IMR-90 (cell line): ENCODE data around the gene NFKBIA. TPM values are rescaled to one million over a fixed set of nuclear protein-coding genes. Genes with fewer than 3 reads are reported as not detected.

Experiments
- ATAC-seq: fragments of 200-7000 bp; cut with Tn5 transposase; 2 replicates; pipeline ENCODE4 v1.9.1; 2020; ENCODE audit warnings: low read depth, mild to moderate bottlenecking, moderate library complexity
- Bru-seq: library from RNA; stranded (reverse); fragments of 400-500 nt; gene quantifications from one replicate; lab custom pipeline; 2021; lab: Mats Ljungman, UMichigan
- BruChase-seq, 2 experiments: library from RNA; stranded (reverse); fragments of 400-500 nt; gene quantifications; one replicate each; lab custom pipeline; 2021; lab: Mats Ljungman, UMichigan
- BruUV-seq: library from RNA; stranded (reverse); fragments of 400-500 nt; replicated peaks from 2 replicates; lab custom pipeline; 2021; lab: Mats Ljungman, UMichigan
- CTCF ChIA-PET: fragments of 300-600 bp; formaldehyde crosslinking; extraction: SDS; loops from one replicate; lab custom pipeline; 2021; ENCODE audit warnings: antibody characterized with exemption; lab: Yijun Ruan, JAX
- POLR2A ChIA-PET: fragments of 300-600 bp; sonication (Branson Sonifier 250); formaldehyde crosslinking; loops from one replicate; lab custom pipeline; 2022; ENCODE audit warnings: antibody characterized with exemption; ENCODE audit not compliant: unreplicated experiment; lab: Charles Lee
- DNase-seq: peaks from one replicate; pipeline ENCODE4 v3.0.0; 2013
- H2AFZ ChIP-seq: replicated peaks from 2 replicates; pipeline ENCODE3; 2013; ENCODE audit warnings: low read length, mild to moderate bottlenecking; ENCODE audit not compliant: poor library complexity
- H2AK5ac ChIP-seq: 2 replicates; pipeline ENCODE4 v1.6.1; 2013; ENCODE audit warnings: low read depth, low read length, inconsistent platforms
- H2AK9ac ChIP-seq: replicated peaks from 2 replicates; pipeline ENCODE3; 2013; ENCODE audit warnings: mild to moderate bottlenecking, low read depth, low read length, moderate library complexity; ENCODE audit not compliant: poor library complexity
- H2BK120ac ChIP-seq: 2 replicates; pipeline ENCODE4 v1.6.1; 2013; ENCODE audit warnings: low read depth, low read length, inconsistent platforms
- H2BK15ac ChIP-seq: 3 replicates; pipeline ENCODE4 v1.6.1; 2013; ENCODE audit warnings: low read depth, low read length, inconsistent platforms
- H2BK20ac ChIP-seq: 2 replicates; pipeline ENCODE4 v1.6.1; 2013; ENCODE audit warnings: low read depth, mild to moderate bottlenecking, inconsistent platforms, low read length, moderate library complexity
- H2BK5ac ChIP-seq: 2 replicates; pipeline ENCODE4 v1.6.1; 2013; ENCODE audit warnings: mild to moderate bottlenecking, low read depth, low read length, inconsistent platforms; ENCODE audit not compliant: poor library complexity, severe bottlenecking
- H3K14ac ChIP-seq: replicated peaks from 2 replicates; pipeline ENCODE4 v1.6.1; 2013; ENCODE audit warnings: low read depth, low read length, inconsistent platforms
- H3K18ac ChIP-seq: 2 replicates; pipeline ENCODE4 v1.6.1; 2013; ENCODE audit warnings: low read depth, low read length, control low read depth
- H3K23ac ChIP-seq: 2 replicates; pipeline ENCODE4 v1.6.1; 2013; ENCODE audit warnings: low read depth, low read length, inconsistent platforms
- H3K27ac ChIP-seq: 2 replicates; pipeline ENCODE4 v1.5.1; 2013; ENCODE audit warnings: mild to moderate bottlenecking, control low read depth, low read length; ENCODE audit not compliant: insufficient read depth
- H3K27me3 ChIP-seq: 2 replicates; pipeline ENCODE4 v1.6.1; 2013; ENCODE audit warnings: low read length; ENCODE audit not compliant: control insufficient read depth, insufficient read depth
- H3K36me3 ChIP-seq: 2 replicates; pipeline ENCODE4 v1.6.1; 2013; ENCODE audit warnings: low read length, mixed read lengths; ENCODE audit not compliant: control insufficient read depth, insufficient read depth
- H3K4ac ChIP-seq: 2 replicates; pipeline ENCODE4 v1.6.1; 2013; ENCODE audit warnings: low read depth, low read length, inconsistent platforms
- H3K4me1 ChIP-seq: 2 replicates; pipeline ENCODE4 v1.6.1; 2013; ENCODE audit warnings: low read length, mixed read lengths; ENCODE audit not compliant: control insufficient read depth, insufficient read depth
- H3K4me2 ChIP-seq: 2 replicates; pipeline ENCODE4 v1.6.1; 2013; ENCODE audit warnings: low read depth, mild to moderate bottlenecking, control low read depth, low read length, moderate library complexity
- H3K4me3 ChIP-seq: 2 replicates; pipeline ENCODE4 v1.5.1; 2013; ENCODE audit warnings: low read depth, mild to moderate bottlenecking, control low read depth, low read length, moderate library complexity; ENCODE audit not compliant: insufficient read depth
- H3K56ac ChIP-seq: 2 replicates; pipeline ENCODE4 v1.6.1; 2013; ENCODE audit warnings: low read length, inconsistent platforms; ENCODE audit not compliant: insufficient read depth; ENCODE audit errors: extremely low read depth
- H3K79me1 ChIP-seq, 2 experiments: 2 replicates each; pipeline ENCODE4 v1.6.1; 2013; ENCODE audit warnings: low read length in 2 of 2, inconsistent platforms in 1 of 2, low read depth in 1 of 2
- H3K9ac ChIP-seq: 2 replicates; pipeline ENCODE4 v1.6.1; 2013; ENCODE audit warnings: low read depth, low read length, control low read depth
- H3K9me1 ChIP-seq: 2 replicates; pipeline ENCODE4 v1.6.1; 2013; ENCODE audit warnings: low read length, inconsistent platforms; ENCODE audit not compliant: insufficient read depth
- H3K9me3 ChIP-seq: 2 replicates; pipeline ENCODE4 v1.6.1; 2013; ENCODE audit warnings: low read length; ENCODE audit not compliant: control insufficient read depth, insufficient read depth
- H4K20me1 ChIP-seq: 2 replicates; pipeline ENCODE4 v1.6.1; 2013; ENCODE audit warnings: low read length, inconsistent platforms; ENCODE audit not compliant: insufficient read depth
- H4K5ac ChIP-seq: 2 replicates; pipeline ENCODE4 v1.6.1; 2013; ENCODE audit warnings: mild to moderate bottlenecking, low read depth, low read length, control low read depth
- H4K8ac ChIP-seq, 2 experiments: 2 replicates each; pipeline ENCODE4 v1.6.1; 2013; ENCODE audit warnings: low read depth in 2 of 2, low read length in 2 of 2, control low read depth in 1 of 2, inconsistent platforms in 1 of 2
- H4K91ac ChIP-seq: 2 replicates; pipeline ENCODE4 v1.6.1; 2013; ENCODE audit warnings: low read depth, low read length, inconsistent platforms; ENCODE audit not compliant: insufficient read depth
- CHD1 ChIP-seq: IDR thresholded peaks from 2 replicates; pipeline ENCODE4 v1.6.1; 2012; ENCODE audit warnings: low read depth, low read length, improper control_type of control experiment
- CTCF ChIP-seq: conservative IDR thresholded peaks from 2 replicates; pipeline ENCODE4 v1.5.1; 2012; ENCODE audit warnings: mild to moderate bottlenecking, low read depth, low read length, improper control_type of control experiment
- MAZ ChIP-seq: IDR thresholded peaks from 2 replicates; pipeline ENCODE4 v1.6.1; 2012; ENCODE audit warnings: low read depth, mild to moderate bottlenecking, low read length, improper control_type of control experiment, moderate library complexity, borderline replicate concordance
- MXI1 ChIP-seq: IDR thresholded peaks from 2 replicates; pipeline ENCODE4 v1.6.1; 2012; ENCODE audit warnings: low read depth, mild to moderate bottlenecking, low read length, moderate library complexity, borderline replicate concordance
- NFE2L2 ChIP-seq: fragments of 150-350 bp; IDR thresholded peaks from 2 replicates; pipeline ENCODE4 v1.6.1; 2016; ENCODE audit warnings: low read depth, mild to moderate bottlenecking, low read length
- POLR2A ChIP-seq: IDR thresholded peaks from 2 replicates; pipeline ENCODE4 v1.6.1; 2012; ENCODE audit warnings: mild to moderate bottlenecking, low read depth, low read length
- RAD21 ChIP-seq: IDR thresholded peaks from 2 replicates; pipeline ENCODE4 v1.6.1; 2012; ENCODE audit warnings: low read length, improper control_type of control experiment
- SMC3 ChIP-seq: fragments of 150-350 bp; IDR thresholded peaks from 2 replicates; pipeline ENCODE4 v1.6.1; 2016; ENCODE audit warnings: low read depth, mild to moderate bottlenecking, antibody characterized with exemption, low read length, moderate library complexity
- WGBS, 2 experiments: methylation state at CpG; one replicate each; pipeline versions ENCODE4 v1.1.5 to v1.1.7; 2013; ENCODE audit warnings: missing lambda C conversion rate in 2 of 2; ENCODE audit not compliant: insufficient read length in 1 of 2; ENCODE audit errors: extremely low coverage in 2 of 2; 5-methylcytosine and 5-hydroxymethylcytosine counted together
- dilution Hi-C: fragments of 300-500 bp; cut with HindIII; formaldehyde crosslinking; loops from one replicate; pipeline ENCODE4 v1.14.3; 2018; ENCODE audit warnings: low sequenced_read_pairs; ENCODE audit not compliant: unreplicated experiment
- in situ Hi-C: fragments of 300-500 bp; cut with MboI; formaldehyde crosslinking; loops from 3 replicates; pipeline ENCODE4 v1.14.3; 2019; ENCODE audit warnings: low sequenced_read_pairs, inconsistent platforms, mixed read lengths
- intact Hi-C: fragments of 100-400 bp; cut with micrococcal nuclease; formaldehyde crosslinking; loops from 2 replicates; pipeline ENCODE4 v1.10.0; 2022
- long read RNA-seq: library from polyadenylated mRNA; unstranded; transcript quantifications from one replicate; pipeline ENCODE4 v2.0.0, GENCODE V29; 2021; ENCODE audit not compliant: unreplicated experiment
- polyA plus RNA-seq, 3 experiments: library from polyadenylated mRNA; depleted of rRNA; stranded (reverse); fragments of >200 nt; gene quantifications; 2 replicates each; pipeline ENCODE4 v1.2.3, GENCODE V29; 2012; ENCODE audit warnings: low replicate concordance in 1 of 3
- total RNA-seq: library from RNA; depleted of rRNA; stranded (reverse); fragments of >200 nt; gene quantifications from 2 replicates; pipeline ENCODE4 v1.2.3, GENCODE V29; 2012; rRNA removed

Gene NFKBIA
- total RNA-seq = 97.1 and 102 TPM in 2 replicates
- polyA plus RNA-seq (2012; rRNA removed) = 71.1 and 76.5 TPM in 2 replicates
- polyA plus RNA-seq (2012; cell fraction: cytosol; rRNA removed) = 88.2 and 125 TPM in 2 replicates
- 272 and 345 TPM in 2 replicates for polyA plus RNA-seq (2012; cell fraction: nucleus; rRNA removed; ENCODE audit: low replicate concordance)
- percentile 80 among the genes with signal in this experiment for Bru-seq, nascent RNA
- percentile 57 among the genes with signal in this experiment for BruChase-seq, experiment 1, labeled RNA remaining after a 6-hour chase
- BruChase-seq, experiment 2, labeled RNA remaining after a 2-hour chase = percentile 61 among the genes with signal in this experiment
- long read RNA-seq, transcript NFKBIA-201 (6 exons, 1,558 nt) = major isoform, 12 of 19 reads
- long read RNA-seq, partial matches to known transcripts = 5 of 19 reads
- long read RNA-seq, other reads (novel, unspliced or antisense) = 0 of 19 reads

GRCh38 chr14:35404449-35405303 lies at the start of gene NFKBIA:
Gene NFKBIA, minus strand, starts transcription at chr14:35404749. Its CDS starts 105 bp downstream, at chr14:35404644.
- no TSS peak for BruUV-seq
- ATAC-seq = peak; percentile 82

More at GRCh38 chr14:35404449-35405303, at the start of gene NFKBIA:
- peak within 1 kb of the TSS; percentile 95 for H4K91ac ChIP-seq
- CTCF ChIA-PET = interaction anchor here (0.5 to 1.6 kb wide), 6 partner anchors 9 to 283 kb away, joined by 3 to 5 read pairs (median 3); partner anchors contain the start of gene PSMA6
- peaks cover 15% of the 10 kb centered on the region for H3K4me1 ChIP-seq
- H2BK120ac ChIP-seq = peak within 1 kb of the TSS; percentile 74
- dilution Hi-C loops = no loop called here
- peak within 1 kb of the TSS; percentile 95 for H3K4me3 ChIP-seq
- H2AK9ac ChIP-seq = peak within 1 kb of the TSS; percentile 92
- in situ Hi-C loops = loop anchor here (5.0 to 25.0 kb wide), 3 partner anchors 110 to 742 kb away; partner anchors contain the start of gene PSMA6
- H2BK20ac ChIP-seq = peak within 1 kb of the TSS; percentile 84
- H3K27me3 ChIP-seq = no peaks in the 10 kb centered on the region
- peak within 1 kb of the TSS; percentile 94 for H3K23ac ChIP-seq
- peak within 1 kb of the TSS; percentile 93 for H2BK5ac ChIP-seq
- peak within 1 kb of the TSS; percentile 99 for H3K27ac ChIP-seq
- H3K9me3 ChIP-seq = no peaks in the 10 kb centered on the region
- peak within 1 kb of the TSS; percentile 98 for H3K14ac ChIP-seq
- peak within 1 kb of the TSS; percentile 74 to 89 for H4K8ac ChIP-seq
- peak within 1 kb of the TSS; percentile 98 for H3K4ac ChIP-seq
- H3K56ac ChIP-seq = peak within 1 kb of the TSS; percentile 89
- H3K9me1 ChIP-seq = peaks cover 17% of the 10 kb centered on the region
- H3K4me2 ChIP-seq = peak within 1 kb of the TSS; percentile 94
- peaks cover 35 to 52% of the 10 kb centered on the region in 2 experiments for H3K79me1 ChIP-seq
- H2BK15ac ChIP-seq = peak within 1 kb of the TSS; percentile 90; the same call in 2 of the 3 replicates
- H2AK5ac ChIP-seq = peak within 1 kb of the TSS; percentile 97
- H4K5ac ChIP-seq = peak within 1 kb of the TSS; percentile 90
- peaks cover 27% of the 10 kb centered on the region for H3K36me3 ChIP-seq
- POLR2A ChIA-PET = interaction anchor here (0.6 to 1.2 kb wide), 5 partner anchors 82 to 280 kb away, joined by 3 to 7 read pairs (median 5); partner anchors contain the start of gene PSMA6
- 1% methylated on average over 34 of the region's 69 CpGs; no CpG with 5 or more reads in 1 of the 2 experiments for WGBS, 2 experiments
- peak; percentile 88 for DNase-seq
- H3K18ac ChIP-seq = peak within 1 kb of the TSS; percentile 88
- H4K20me1 ChIP-seq = peaks cover 33% of the 10 kb centered on the region
- intact Hi-C loops = loop anchor here (1.0 to 5.0 kb wide), 3 partner anchors 68 to 112 kb away; partner anchors contain the start of gene PSMA6
- TF ChIP-seq SMC3 (peak; percentile 24; the same call in 1 of the 2 replicates), NFE2L2 (no peak), POLR2A (peak; percentile 99), MAZ (peak; percentile 84), CTCF (peak; percentile 57), CHD1 (no peak), MXI1 (peak; percentile 71; the same call in 1 of the 2 replicates), RAD21 (peak; percentile 38)
- peak within 1 kb of the TSS; percentile 98 for H3K9ac ChIP-seq
- peak within 1 kb of the TSS; percentile 83 for H2AFZ ChIP-seq
